ENCODE results near the gene C11orf91.
A peak's percentile ranks its signal among the peaks of the same experiment; 100 is the strongest.
"Not testable (repeated sequence)": the region's sequence is repeated elsewhere in the genome, so short reads cannot be mapped to it uniquely, and the experiment has no call there.

Gene C11orf91

GRCh38 chr11:33668468-33668825 lies 32.2 kb downstream of the C11orf91 start:
- DNase-seq, result no peak

- DNase-seq, result peak; percentile 28
These were observed 32.7 kb downstream of the C11orf91 start for GRCh38 chr11:33667819-33668467.

- DNase-seq, result no peak
These were observed 35.1 kb downstream of the C11orf91 start for GRCh38 chr11:33665350-33666106.

GRCh38 chr11:33664827-33665226 lies 35.8 kb downstream of the C11orf91 start:
- DNase-seq, result no peak

- no peak for DNase-seq
These were observed 36.5 kb downstream of the C11orf91 start for GRCh38 chr11:33664166-33664565.

GRCh38 chr11:33663121-33663520 lies 37.5 kb downstream of the C11orf91 start:
- no peak for DNase-seq

GRCh38 chr11:33661526-33661925 lies 39.1 kb downstream of the C11orf91 start:
- DNase-seq, result not testable (repeated sequence)

- no peak for DNase-seq
These were observed 39.7 kb downstream of the C11orf91 start for GRCh38 chr11:33660962-33661361.

- no peak for DNase-seq
These were observed 41.1 kb downstream of the C11orf91 start for GRCh38 chr11:33659370-33660139.

GRCh38 chr11:33658195-33658900 lies 42.3 kb downstream of the C11orf91 start:
- DNase-seq, result no peak

GRCh38 chr11:33657757-33658156 lies 42.9 kb downstream of the C11orf91 start:
- no peak for DNase-seq

GRCh38 chr11:33656768-33657167 lies 43.9 kb downstream of the C11orf91 start:
- no peak for DNase-seq

- no peak for DNase-seq
These were observed 44.6 kb downstream of the C11orf91 start for GRCh38 chr11:33655842-33656600.

GRCh38 chr11:33654594-33654993 lies 46.0 kb downstream of the C11orf91 start:
- DNase-seq, result no peak

GRCh38 chr11:33652930-33653329 lies 47.7 kb downstream of the C11orf91 start:
- no peak for DNase-seq

- no peak for DNase-seq
These were observed 48.2 kb downstream of the C11orf91 start for GRCh38 chr11:33652431-33652830.

GRCh38 chr11:33651990-33652389 lies 48.6 kb downstream of the C11orf91 start:
- no peak for DNase-seq

GRCh38 chr11:33651555-33651954 lies 49.1 kb downstream of the C11orf91 start:
- DNase-seq, result no peak

GRCh38 chr11:33649944-33650343 lies 50.7 kb downstream of the C11orf91 start:
- no peak for DNase-seq
